CD4-positive, CD25-positive, alpha-beta regulatory T cell (primary cell): ENCODE measurements around the gene ZNF136. TPM values are rescaled to one million over a fixed set of nuclear protein-coding genes. Genes with fewer than 3 reads are reported as not detected.

ENCODE experiments used
- ATAC-seq, 2 donors: fragments of 150-1000 bp; cut with Tn5 transposase; one replicate each; pipeline ENCODE4 v1.10.0; 2021; ENCODE audit warnings: low read depth in 2 of 2, moderate number of reproducible peaks in 2 of 2, moderate library complexity in 1 of 2
- DNase-seq, 3 donors: peaks; one replicate each; pipeline versions ENCODE4 v3.0.0 to v3.0.0-alpha.2; 2012 to 2022; ENCODE audit warnings: mixed read lengths in 1 of 3
- H3K27ac ChIP-seq: one replicate; pipeline ENCODE4 v1.7.0; 2013; ENCODE audit warnings: mild to moderate bottlenecking, low read length; ENCODE audit not compliant: insufficient read depth, poor library complexity, severe bottlenecking
- H3K27me3 ChIP-seq: one replicate; pipeline ENCODE4 v1.7.0; 2013; ENCODE audit warnings: low read length; ENCODE audit not compliant: control insufficient read depth, insufficient read depth
- H3K36me3 ChIP-seq: one replicate; pipeline ENCODE4 v1.7.0; 2013; ENCODE audit warnings: mild to moderate bottlenecking, low read length, moderate library complexity; ENCODE audit not compliant: control insufficient read depth, insufficient read depth
- H3K4me1 ChIP-seq: 2 replicates; pipeline ENCODE4 v1.7.0; 2013; ENCODE audit warnings: mild to moderate bottlenecking, low read length; ENCODE audit not compliant: insufficient read depth, control insufficient read depth, poor library complexity, severe bottlenecking
- H3K4me3 ChIP-seq: one replicate; pipeline ENCODE4 v1.7.0; 2013; ENCODE audit warnings: low read depth, mild to moderate bottlenecking, low read length, moderate library complexity
- H3K9me3 ChIP-seq, 2 experiments: 1 replicate in 1 of 2; 2 replicates in 1 of 2; pipeline ENCODE4 v1.7.0; 2013; ENCODE audit warnings: low read length in 2 of 2, mild to moderate bottlenecking in 1 of 2, moderate library complexity in 1 of 2; ENCODE audit not compliant: control insufficient read depth in 2 of 2
- H3K27ac Mint-ChIP-seq, 3 donors: one replicate each; pipeline ENCODE4 v1.8.0; 2020 to 2022; ENCODE audit warnings: mild to moderate bottlenecking in 3 of 3, mixed read lengths in 3 of 3, moderate library complexity in 2 of 3
- H3K27me3 Mint-ChIP-seq: one replicate; pipeline ENCODE4 v1.8.0; 2022; ENCODE audit warnings: mild to moderate bottlenecking, mixed read lengths
- H3K36me3 Mint-ChIP-seq: one replicate; pipeline ENCODE4 v1.8.0; 2020; ENCODE audit warnings: mixed read lengths
- H3K4me1 Mint-ChIP-seq, 4 donors: one replicate each; pipeline ENCODE4 v1.8.0; 2020 to 2022; ENCODE audit warnings: mixed read lengths in 4 of 4, mild to moderate bottlenecking in 1 of 4
- H3K4me3 Mint-ChIP-seq, 4 donors: one replicate each; pipeline ENCODE4 v1.8.0; 2020 to 2022; ENCODE audit warnings: mild to moderate bottlenecking in 4 of 4, mixed read lengths in 4 of 4, moderate library complexity in 3 of 4
- H3K9me3 Mint-ChIP-seq, 7 donors: one replicate each; pipeline ENCODE4 v1.8.0; 2020 to 2022; ENCODE audit warnings: mixed read lengths in 7 of 7, mild to moderate bottlenecking in 3 of 7, moderate library complexity in 2 of 7
- polyA plus RNA-seq, 4 donors: library from polyadenylated mRNA; unstranded; fragments of 300-500 nt; fragmentation: Illumina TruSeq; gene quantifications; one replicate each; pipeline ENCODE4 v1.2.3, GENCODE V29; 2021
- total RNA-seq: library from RNA; stranded (reverse); gene quantifications from one replicate; pipeline ENCODE4 v1.2.3, GENCODE V29; 2022

ZNF136 gene
- total and polyA plus RNA-seq, 5 donors from 2014 or later: 11.3 to 32.2 (median 19.6) TPM

DNA sequence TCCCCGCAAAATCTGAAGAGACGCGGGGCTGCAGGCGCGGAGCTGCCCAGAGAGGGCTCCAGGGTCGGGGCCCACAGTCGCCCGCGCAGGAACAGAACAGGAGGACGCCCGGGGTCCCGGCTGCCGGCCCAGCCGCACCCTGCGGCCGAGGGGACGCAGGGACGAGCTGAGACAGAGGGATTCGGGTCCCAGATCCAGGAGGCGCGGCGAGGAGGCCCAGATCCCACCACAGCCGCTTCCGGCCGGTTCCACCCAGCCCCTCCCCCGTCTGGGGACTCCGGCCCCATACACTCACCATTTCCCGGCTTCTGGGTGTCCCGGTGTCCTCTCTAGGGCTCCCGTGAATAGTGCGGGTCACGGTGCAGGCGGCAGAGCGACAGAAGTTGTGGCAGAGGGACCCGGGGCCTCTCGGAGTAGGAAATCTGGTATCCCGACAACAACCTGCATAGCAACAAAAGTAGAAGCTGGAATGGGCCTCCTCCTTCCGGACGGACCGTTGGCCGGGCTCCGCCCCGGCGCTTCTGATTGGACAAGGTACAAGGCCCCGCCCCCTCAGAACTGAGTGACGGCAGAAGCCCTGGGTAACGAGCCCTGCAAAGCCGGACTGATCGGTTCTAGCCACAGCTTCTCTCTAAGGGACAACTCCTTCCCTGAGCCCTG, 22.9 kb upstream of the ZNF136 start, which contains the start of gene ZNF20:
Gene ZNF20 (minus strand): TSS at position 466 of the 660 bp plus-strand sequence. CDS start 168 bp downstream, at position 298.
- no peaks in the 10 kb centered on the region for H3K27me3 Mint-ChIP-seq
- peak within 1 kb of the TSS; percentile 36 to 89 (median 79) for H3K27ac Mint-ChIP-seq
- H3K27me3 ChIP-seq: no peaks in the 10 kb centered on the region
- peaks cover 17 to 42% (median 31%) of the 10 kb centered on the region in 4 donors for H3K4me1 Mint-ChIP-seq
- peaks cover 13% of the 10 kb centered on the region for H3K36me3 ChIP-seq
- peak within 1 kb of the TSS; percentile 86 for H3K4me3 ChIP-seq
- peaks cover 5 to 12% of the 10 kb centered on the region in 2 experiments for H3K9me3 ChIP-seq
- H3K9me3 Mint-ChIP-seq: peaks cover 0 to 10% (median under 1%) of the 10 kb centered on the region in 7 donors
- peaks cover 26% of the 10 kb centered on the region for H3K4me1 ChIP-seq
- peak within 1 kb of the TSS; percentile 88 to 95 (median 92) for H3K4me3 Mint-ChIP-seq
- ATAC-seq (peak; percentile 86 to 89), DNase-seq (peak; percentile 75 to 92 (median 78))
- peak within 1 kb of the TSS; percentile 14 for H3K27ac ChIP-seq
- peaks cover 16% of the 10 kb centered on the region for H3K36me3 Mint-ChIP-seq

DNA sequence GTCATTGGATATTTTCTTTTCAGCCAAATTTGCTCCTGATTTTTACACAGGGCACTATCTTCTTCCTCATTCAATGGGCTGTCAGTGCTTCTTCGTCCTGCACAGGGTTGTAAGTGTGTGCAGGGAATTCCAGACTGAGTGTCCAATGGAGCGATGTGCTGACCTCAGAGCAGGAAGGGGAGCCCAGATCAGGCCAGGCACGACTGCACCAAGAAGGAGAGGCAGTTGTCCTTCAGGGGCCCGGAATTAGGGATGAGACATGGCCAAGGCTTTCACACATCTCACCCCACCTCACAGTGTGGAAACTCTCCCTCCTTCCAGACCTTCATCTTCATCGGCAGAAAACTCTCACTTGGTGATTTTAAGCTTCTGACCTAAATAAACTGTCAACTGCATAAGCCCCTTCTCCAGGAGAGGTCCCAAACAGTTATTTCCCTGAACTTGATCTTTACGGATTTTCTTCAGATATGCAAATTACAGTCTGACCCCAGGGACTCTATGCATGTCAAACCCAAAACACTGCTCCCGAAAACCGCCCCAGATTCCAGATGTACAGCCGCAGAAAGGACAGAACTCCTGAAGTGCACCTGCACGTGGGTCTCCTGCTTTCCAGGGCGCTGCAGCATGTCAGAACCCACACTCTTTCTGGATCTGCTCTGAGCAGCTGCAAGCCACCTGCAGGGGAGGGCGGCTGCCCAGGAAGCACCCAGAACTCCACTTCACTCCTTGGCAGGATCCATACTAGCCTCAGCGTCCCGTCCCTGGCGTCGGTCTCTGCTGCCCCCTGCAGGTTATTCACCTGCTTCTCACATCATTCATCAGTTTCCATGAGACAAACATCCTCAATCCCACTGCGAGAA, 22.1 kb upstream of the ZNF136 start:
- no peaks in the 10 kb centered on the region for H3K27me3 Mint-ChIP-seq
- DNase-seq (peak; percentile 71 to 86 (median 76)), ATAC-seq (peak; percentile 71 to 72)
- Histone ChIP-seq H3K27me3 (no peaks in the 10 kb centered on the region), H3K4me1 (peaks cover 26% of the 10 kb centered on the region), H3K27ac (no peak overlapping the region), H3K36me3 (peaks cover 13% of the 10 kb centered on the region), H3K9me3 (peaks cover 10 to 13% of the 10 kb centered on the region in 2 experiments), H3K4me3 (peak overlapping the region; percentile 86)
- H3K36me3 Mint-ChIP-seq: peaks cover 17% of the 10 kb centered on the region
- peaks cover 0 to 12% (median 6%) of the 10 kb centered on the region in 7 donors for H3K9me3 Mint-ChIP-seq
- H3K4me1 Mint-ChIP-seq: peaks cover 17 to 42% (median 31%) of the 10 kb centered on the region in 4 donors
- peak overlapping the region; percentile 36 to 89 (median 79) for H3K27ac Mint-ChIP-seq
- peak overlapping the region; percentile 88 to 95 (median 92) for H3K4me3 Mint-ChIP-seq

DNA sequence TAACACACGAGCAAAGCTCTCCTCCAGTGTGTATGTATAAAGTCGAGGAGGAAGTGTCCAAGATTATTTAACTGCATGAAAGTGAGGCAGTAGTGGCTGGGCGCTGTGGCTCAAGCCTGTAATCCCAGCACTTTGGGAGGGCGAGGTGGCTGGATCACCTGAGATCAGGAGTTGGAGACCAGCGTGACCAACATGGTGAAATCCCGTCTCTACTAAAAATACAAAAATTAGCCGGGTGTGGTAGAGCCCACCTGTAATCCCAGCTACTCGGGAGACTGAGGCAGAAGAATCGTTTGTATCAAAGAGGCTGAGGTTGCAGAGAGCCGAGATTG, 21.5 kb upstream of the ZNF136 start:
- Mint-ChIP-seq H3K27me3 (no peaks in the 10 kb centered on the region), H3K27ac (peak overlapping the region in 2 of 3 donors; percentile 36 to 38), H3K4me1 (peaks cover 17 to 42% (median 31%) of the 10 kb centered on the region in 4 donors), H3K9me3 (peaks cover 0 to 14% (median 7%) of the 10 kb centered on the region in 7 donors), H3K36me3 (peaks cover 21% of the 10 kb centered on the region), H3K4me3 (peak overlapping the region in 3 of 4 donors; percentile 88 to 95 (median 93))
- Histone ChIP-seq H3K9me3 (peaks cover 15 to 16% of the 10 kb centered on the region in 2 experiments), H3K4me3 (peak overlapping the region; percentile 86), H3K36me3 (peaks cover 18% of the 10 kb centered on the region), H3K4me1 (peaks cover 26% of the 10 kb centered on the region), H3K27me3 (no peaks in the 10 kb centered on the region), H3K27ac (no peak overlapping the region)
- DNase-seq: no peak
- ATAC-seq: no peak

DNA sequence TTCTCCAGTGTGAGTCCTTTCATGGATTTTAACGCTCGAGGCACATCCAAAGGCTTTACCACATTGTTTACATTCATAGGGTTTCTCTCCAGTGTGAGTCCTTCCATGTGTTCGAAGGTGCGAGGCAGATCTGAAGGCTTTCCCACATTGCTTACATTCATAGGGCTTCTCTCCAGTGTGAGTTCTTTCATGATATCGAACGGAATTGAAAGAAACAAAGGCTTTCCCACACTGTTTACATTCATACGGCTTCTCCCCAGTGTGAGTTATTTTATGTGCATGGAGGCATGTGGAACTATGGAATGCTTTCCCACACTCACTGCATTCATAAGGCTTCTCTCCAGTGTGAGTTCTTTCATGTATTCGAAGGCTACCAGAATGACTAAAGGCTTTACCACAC, 17.5 kb upstream of the ZNF136 start:
- peaks cover 11% of the 10 kb centered on the region for H3K4me1 ChIP-seq
- peaks cover 23 to 33% of the 10 kb centered on the region in 2 experiments for H3K9me3 ChIP-seq
- no peak overlapping the region for H3K4me3 Mint-ChIP-seq
- H3K27ac ChIP-seq: no peak overlapping the region
- H3K36me3 Mint-ChIP-seq: peaks cover 29% of the 10 kb centered on the region
- peaks cover 19% of the 10 kb centered on the region for H3K36me3 ChIP-seq
- peaks cover 10 to 15% (median 13%) of the 10 kb centered on the region in 4 donors for H3K4me1 Mint-ChIP-seq
- H3K4me3 ChIP-seq: no peak overlapping the region
- ATAC-seq (no peak), DNase-seq (no peak)
- peaks cover 0 to 26% (median 10%) of the 10 kb centered on the region in 7 donors for H3K9me3 Mint-ChIP-seq
- no peaks in the 10 kb centered on the region for H3K27me3 ChIP-seq
- no peaks in the 10 kb centered on the region for H3K27me3 Mint-ChIP-seq
- no peak overlapping the region for H3K27ac Mint-ChIP-seq

DNA sequence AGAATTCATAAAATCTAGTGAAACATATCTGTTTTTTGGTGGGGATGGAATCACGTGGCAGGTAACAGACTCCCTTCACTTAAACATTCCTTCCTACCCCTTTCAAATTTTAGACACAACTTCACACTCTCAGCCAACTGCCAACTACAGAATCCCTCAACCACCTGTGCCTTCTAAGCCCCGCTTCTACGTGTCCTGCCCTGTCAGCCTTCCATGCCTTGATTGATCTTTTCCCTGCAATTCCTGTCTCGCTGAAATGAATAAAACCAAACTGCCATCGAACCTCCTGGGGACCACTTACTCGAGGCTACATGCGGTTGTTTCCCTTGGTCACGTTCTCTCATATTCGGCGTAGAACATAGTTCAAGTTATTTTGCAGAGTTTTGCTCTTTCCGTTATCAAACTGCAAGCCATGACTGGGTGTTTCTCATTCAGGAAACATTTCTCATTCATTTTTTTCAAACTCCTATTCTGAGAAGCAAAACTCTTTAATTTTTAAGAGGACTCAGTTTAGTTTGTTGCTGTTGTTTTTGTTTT, 7.5 kb upstream of the ZNF136 start:
- Mint-ChIP-seq H3K9me3 (peaks cover 0 to 8% (median under 1%) of the 10 kb centered on the region in 7 donors), H3K27me3 (no peaks in the 10 kb centered on the region), H3K27ac (peak overlapping the region; percentile 15 to 85 (median 82)), H3K4me3 (peak overlapping the region; percentile 72 to 94 (median 88)), H3K36me3 (peaks cover 11% of the 10 kb centered on the region), H3K4me1 (peaks cover 4 to 33% (median 14%) of the 10 kb centered on the region in 4 donors)
- no peaks in the 10 kb centered on the region for H3K27me3 ChIP-seq
- H3K36me3 ChIP-seq: peaks cover 3% of the 10 kb centered on the region
- no peak for ATAC-seq
- H3K4me1 ChIP-seq: peaks cover 18% of the 10 kb centered on the region
- peak overlapping the region; percentile 78 for H3K4me3 ChIP-seq
- no peak overlapping the region for H3K27ac ChIP-seq
- peaks cover 2% of the 10 kb centered on the region in 2 experiments for H3K9me3 ChIP-seq
- peak in 1 of 3 donors; percentile 35 for DNase-seq

DNA sequence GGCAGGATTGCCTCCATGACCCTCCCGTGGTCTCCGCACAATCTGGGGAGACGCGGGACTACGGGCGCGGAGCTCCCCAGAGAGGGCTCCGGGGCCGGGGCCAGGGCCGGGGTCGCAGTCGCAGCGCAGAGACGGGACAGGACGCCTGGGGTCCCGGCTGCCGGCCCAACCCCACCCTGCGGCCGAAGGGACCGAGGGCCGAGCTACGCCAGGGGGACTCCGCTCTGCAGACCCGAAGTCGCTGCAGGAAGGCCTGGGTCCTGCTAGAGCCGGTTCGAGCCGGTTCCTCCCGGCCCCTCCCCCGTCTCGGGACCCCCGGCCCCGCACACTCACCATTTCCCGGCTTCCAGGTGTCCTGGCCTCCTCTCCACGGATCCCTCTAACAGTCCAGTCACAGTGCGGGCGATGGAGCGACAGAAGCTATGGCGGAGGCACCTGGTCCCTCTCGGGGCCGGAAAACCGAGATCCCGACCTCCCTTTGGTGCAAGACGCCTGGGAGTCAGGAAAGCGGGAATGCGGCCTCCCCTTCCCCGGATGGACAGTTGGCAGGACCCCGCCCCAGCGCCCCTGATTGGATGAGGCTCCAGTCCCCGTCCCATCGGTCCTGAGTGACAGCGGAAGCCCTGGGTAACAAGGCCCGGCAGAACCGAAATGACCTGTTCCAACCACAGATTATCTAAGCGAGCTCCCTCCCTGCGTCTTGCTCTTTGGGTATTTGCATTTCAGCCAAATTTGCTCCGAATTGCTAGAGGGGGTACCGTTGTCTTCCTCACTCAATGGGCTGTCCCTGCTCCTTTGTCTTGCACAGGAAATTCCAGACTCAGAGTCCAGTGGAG, 6.5 kb upstream of the ZNF136 start, which contains the start of gene ZNF625:
Gene ZNF625 (minus strand): TSS at position 512 of the 836 bp plus-strand sequence. CDS start 176 bp downstream, at position 336.
- Histone ChIP-seq H3K36me3 (no peaks in the 10 kb centered on the region), H3K4me1 (peaks cover 18% of the 10 kb centered on the region), H3K27me3 (no peaks in the 10 kb centered on the region), H3K9me3 (peaks cover 0 to 2% of the 10 kb centered on the region in 2 experiments), H3K4me3 (peak within 1 kb of the TSS; percentile 78), H3K27ac (no peak within 1 kb of the TSS)
- Mint-ChIP-seq H3K9me3 (peaks cover 0 to 5% (median 0%) of the 10 kb centered on the region in 7 donors), H3K27ac (peak within 1 kb of the TSS; percentile 76 to 83 (median 82)), H3K36me3 (peaks cover 8% of the 10 kb centered on the region), H3K27me3 (no peaks in the 10 kb centered on the region), H3K4me3 (peak within 1 kb of the TSS; percentile 72 to 94 (median 90)), H3K4me1 (peaks cover 4 to 33% (median 13%) of the 10 kb centered on the region in 4 donors)
- peak; percentile 47 to 63 for ATAC-seq
- peak in 1 of 3 donors; percentile 65 for DNase-seq
